ENCODE data around the gene GMCL2.
A peak's percentile ranks its signal among the peaks of the same experiment; 100 is the strongest.

GMCL2 gene

GRCh38 chr5:178207917-178208280 lies 20.7 kb upstream of the GMCL2 start:
- in situ Hi-C loops (cut with HindIII; ENCODE audit: low pct_unique_long_range_greater_than_20kb, low sequenced_read_pairs), result no loop called here
- TF ChIP-seq JUND (IDR thresholded peaks at IDR 0.05; ENCODE audit: low read depth), result no peak
- DNase-seq (ENCODE audit: low read depth in 1 of 2, low spot score in 1 of 2), result no peak

GRCh38 chr5:178207183-178207916 lies 20.2 kb upstream of the GMCL2 start:
- in situ Hi-C loops (cut with HindIII; ENCODE audit: low pct_unique_long_range_greater_than_20kb, low sequenced_read_pairs), result no loop called here
- no peak for TF ChIP-seq JUND (IDR thresholded peaks at IDR 0.05; ENCODE audit: low read depth)
- DNase-seq (ENCODE audit: low read depth in 1 of 2, low spot score in 1 of 2), result peak in 1 of 2 experiments; percentile 78

DNA sequence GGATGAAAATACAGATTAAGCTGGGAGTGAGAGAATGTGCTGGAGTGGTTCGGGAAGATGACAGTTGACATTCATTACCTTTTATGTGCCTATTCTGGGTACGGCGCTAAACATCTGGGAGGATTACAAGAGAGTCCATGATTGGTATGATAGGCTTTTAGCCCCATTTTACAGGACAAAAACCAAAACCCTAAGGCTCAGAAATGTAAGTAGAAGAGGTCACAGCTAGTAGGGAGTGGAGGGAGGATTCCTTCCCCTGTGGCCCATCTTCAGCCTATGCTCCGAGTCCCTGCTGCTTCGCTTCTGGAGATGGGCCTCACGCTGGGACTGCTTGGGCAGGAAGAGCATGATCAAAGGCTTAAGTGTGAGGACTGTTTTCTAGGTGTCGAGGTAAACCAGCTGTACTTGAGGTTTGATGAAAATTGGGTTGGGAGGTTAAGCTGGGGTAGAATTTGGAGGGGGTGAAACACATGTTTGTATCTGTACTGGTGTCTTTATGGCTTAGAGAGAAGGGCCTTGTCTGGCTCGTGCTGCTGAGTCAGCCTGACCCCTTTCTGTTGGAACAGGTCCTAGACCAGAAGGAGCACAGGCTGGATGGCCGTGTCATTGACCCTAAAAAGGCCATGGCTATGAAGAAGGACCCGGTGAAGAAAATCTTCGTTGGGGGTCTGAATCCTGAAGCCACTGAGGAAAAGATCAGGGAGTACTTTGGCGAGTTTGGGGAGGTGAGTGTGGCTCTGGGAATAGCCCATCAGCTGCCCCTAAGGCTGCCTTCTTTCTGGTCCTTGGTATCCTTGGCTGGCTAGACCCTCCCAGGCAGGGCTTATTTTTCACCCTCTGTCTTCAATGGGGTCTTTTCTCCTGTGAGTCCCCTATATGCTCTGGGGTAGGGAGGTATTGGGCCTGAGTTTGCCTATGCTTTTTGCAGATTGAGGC lies 19.3 kb upstream of the GMCL2 start:
- TF ChIP-seq JUND (IDR thresholded peaks at IDR 0.05; ENCODE audit: low read depth), result no peak
- in situ Hi-C loops (cut with HindIII; ENCODE audit: low pct_unique_long_range_greater_than_20kb, low sequenced_read_pairs), result no loop called here
- DNase-seq (ENCODE audit: low read depth in 1 of 2, low spot score in 1 of 2), result no peak

DNA sequence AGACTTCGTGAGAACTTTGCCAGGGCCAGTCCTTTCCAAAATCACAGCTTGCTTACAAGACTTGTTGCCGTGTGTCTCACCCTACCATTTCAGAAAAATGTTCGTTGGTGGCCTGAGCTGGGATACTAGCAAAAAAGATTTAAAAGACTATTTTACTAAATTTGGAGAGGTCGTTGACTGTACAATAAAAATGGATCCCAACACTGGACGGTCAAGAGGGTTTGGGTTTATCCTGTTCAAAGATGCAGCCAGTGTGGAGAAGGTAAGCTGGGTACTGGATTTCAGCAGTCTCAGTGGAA lies 18.5 kb upstream of the GMCL2 start:
- DNase-seq (ENCODE audit: low read depth in 1 of 2, low spot score in 1 of 2), result no peak
- in situ Hi-C loops (cut with HindIII; ENCODE audit: low pct_unique_long_range_greater_than_20kb, low sequenced_read_pairs), result no loop called here
- no peak for TF ChIP-seq JUND (IDR thresholded peaks at IDR 0.05; ENCODE audit: low read depth)

DNA sequence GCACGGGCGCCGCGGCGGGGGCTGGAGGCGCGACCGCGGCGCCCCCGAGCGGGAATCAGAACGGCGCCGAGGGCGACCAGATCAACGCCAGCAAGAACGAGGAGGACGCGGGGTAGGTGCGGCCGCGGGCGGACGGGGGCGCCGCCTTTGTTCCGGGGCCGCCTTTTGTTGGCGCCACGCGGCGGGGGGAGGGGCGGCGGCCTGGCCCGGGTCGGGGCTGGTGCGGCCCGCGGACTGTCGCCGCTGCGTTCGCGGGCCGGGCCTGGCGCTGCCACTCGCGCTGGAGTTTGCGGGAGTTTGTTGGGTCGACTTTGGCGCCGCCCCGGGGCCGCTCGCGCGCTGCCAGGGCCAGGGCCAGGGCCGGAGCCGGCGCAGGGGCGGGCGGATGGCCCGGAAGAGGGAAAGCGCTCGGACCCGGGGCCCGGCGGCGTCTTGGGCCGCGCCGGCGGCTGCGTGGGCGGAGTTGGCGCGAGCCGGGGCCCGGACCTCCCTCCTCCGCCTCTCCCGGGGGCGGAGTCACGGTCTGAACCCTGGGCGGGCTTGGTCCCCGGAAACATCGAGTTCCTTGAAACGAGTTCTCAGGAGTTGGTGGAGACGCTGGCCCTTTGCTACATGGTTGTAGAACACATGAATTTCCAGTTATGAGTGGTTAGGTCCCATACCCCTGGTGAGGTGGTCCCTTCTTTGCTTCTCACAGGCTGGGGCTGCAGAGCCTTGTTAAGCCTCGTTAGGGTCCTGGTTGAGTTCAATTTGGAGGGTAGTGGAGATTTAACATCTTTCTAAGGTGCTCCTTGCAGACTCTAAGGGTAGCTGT lies 18.0 kb upstream of the GMCL2 start:
- no peak for TF ChIP-seq JUND (IDR thresholded peaks at IDR 0.05; ENCODE audit: low read depth)
- in situ Hi-C loops (cut with HindIII; ENCODE audit: low pct_unique_long_range_greater_than_20kb, low sequenced_read_pairs), result no loop called here
- DNase-seq (ENCODE audit: low read depth in 1 of 2, low spot score in 1 of 2), result peak; percentile 88 to 95

DNA sequence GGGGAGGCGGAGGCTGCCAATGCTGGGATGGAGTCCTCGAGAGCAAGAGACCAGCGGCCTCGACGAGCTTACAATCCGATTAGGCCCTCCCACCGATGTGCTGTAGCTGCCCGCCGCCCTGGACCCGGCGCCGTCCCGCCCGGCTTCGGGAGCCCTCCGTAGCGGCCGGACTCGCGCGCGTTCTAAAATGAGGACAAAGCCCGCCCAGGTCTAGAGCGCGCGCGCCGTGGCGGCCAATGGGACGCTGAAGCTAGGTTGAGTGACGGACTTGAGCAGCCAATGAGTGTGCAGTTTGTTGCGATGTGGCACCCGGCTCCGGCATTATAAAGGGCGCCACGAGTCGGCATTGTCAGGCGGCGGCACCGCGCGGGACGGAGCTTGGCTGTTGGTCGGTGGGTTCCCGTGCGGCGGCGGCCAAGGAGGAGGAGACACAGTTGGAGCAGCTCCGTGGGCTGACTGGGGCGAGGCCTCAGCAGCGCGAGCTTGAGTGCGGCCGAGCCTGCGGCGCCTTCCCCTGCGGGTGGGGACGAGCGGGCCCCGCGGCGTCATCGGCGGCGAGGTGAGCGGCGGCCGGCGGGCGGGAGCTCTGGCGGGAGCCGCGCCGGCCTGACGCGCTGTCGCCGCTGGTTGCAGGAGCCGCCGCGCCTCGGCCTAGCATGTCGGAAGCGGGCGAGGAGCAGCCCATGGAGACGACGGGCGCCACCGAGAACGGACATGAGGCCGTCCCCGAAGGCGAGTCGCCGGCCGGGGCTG lies 17.2 kb upstream of the GMCL2 start, which contains the start of gene HNRNPAB:
TSS of gene HNRNPAB (plus strand) at position 352 of the 753 bp plus-strand sequence. CDS start at position 657, 305 bp downstream.
- no peak for TF ChIP-seq JUND (IDR thresholded peaks at IDR 0.05; ENCODE audit: low read depth)
- peak; percentile 97 to 99 for DNase-seq (ENCODE audit: low read depth in 1 of 2, low spot score in 1 of 2)
- in situ Hi-C loops (cut with HindIII; ENCODE audit: low pct_unique_long_range_greater_than_20kb, low sequenced_read_pairs), result no loop called here

DNA sequence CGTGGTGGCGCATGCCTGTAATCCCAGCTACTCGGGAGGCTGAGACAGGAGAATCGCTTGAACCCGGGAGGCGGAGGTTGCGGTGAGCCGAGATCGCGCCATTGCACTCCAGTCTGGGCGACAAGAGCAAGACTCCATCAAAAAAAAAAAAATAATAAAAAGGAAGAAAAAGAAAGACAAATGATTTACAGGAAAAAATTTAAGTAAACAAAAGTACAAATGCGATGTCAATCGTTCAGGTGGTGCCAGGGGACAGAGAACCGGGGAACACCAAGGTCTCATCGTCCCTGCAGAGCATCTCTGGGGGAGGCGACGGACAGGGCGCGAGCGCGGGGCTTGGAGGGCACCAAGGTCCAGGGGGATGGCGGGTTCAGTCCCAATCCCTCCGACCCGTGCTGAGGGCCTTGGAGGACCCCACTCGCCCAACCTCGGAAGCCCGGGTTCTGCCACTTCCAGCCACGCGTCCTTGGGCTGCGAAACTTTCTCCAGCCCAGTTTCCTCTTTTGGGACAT lies 16.6 kb upstream of the GMCL2 start:
- no peak for TF ChIP-seq JUND (IDR thresholded peaks at IDR 0.05; ENCODE audit: low read depth)
- in situ Hi-C loops (cut with HindIII; ENCODE audit: low pct_unique_long_range_greater_than_20kb, low sequenced_read_pairs), result no loop called here
- no peak for DNase-seq (ENCODE audit: low read depth in 1 of 2, low spot score in 1 of 2)

- no peak for TF ChIP-seq JUND (IDR thresholded peaks at IDR 0.05; ENCODE audit: low read depth)
- in situ Hi-C loops (cut with HindIII; ENCODE audit: low pct_unique_long_range_greater_than_20kb, low sequenced_read_pairs), result no loop called here
- no peak for DNase-seq (ENCODE audit: low read depth in 1 of 2, low spot score in 1 of 2)
Measured at GRCh38 chr5:178202541-178202940, 15.4 kb upstream of the GMCL2 start.

DNA sequence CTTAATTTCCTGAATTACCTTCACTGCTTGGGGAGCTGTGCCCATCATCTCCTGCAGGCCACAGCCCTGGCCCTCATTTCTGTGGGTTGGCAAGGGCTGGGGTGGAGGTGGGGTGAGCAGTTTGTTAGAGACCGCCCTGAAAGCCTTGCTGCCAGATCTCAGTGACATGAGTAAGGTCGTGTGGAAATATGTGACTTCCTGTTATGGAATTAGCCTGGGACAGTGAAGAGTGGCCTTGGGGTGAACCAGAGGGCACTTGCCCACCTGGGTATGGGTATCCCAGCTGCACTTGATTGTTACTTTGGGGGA lies 14.7 kb upstream of the GMCL2 start:
- DNase-seq (ENCODE audit: low read depth in 1 of 2, low spot score in 1 of 2), result no peak
- TF ChIP-seq JUND (IDR thresholded peaks at IDR 0.05; ENCODE audit: low read depth), result no peak
- in situ Hi-C loops (cut with HindIII; ENCODE audit: low pct_unique_long_range_greater_than_20kb, low sequenced_read_pairs), result no loop called here

GRCh38 chr5:178201221-178201926 lies 14.2 kb upstream of the GMCL2 start:
- in situ Hi-C loops (cut with HindIII; ENCODE audit: low pct_unique_long_range_greater_than_20kb, low sequenced_read_pairs), result no loop called here
- DNase-seq (ENCODE audit: low read depth in 1 of 2, low spot score in 1 of 2), result no peak
- no peak for TF ChIP-seq JUND (IDR thresholded peaks at IDR 0.05; ENCODE audit: low read depth)

DNA sequence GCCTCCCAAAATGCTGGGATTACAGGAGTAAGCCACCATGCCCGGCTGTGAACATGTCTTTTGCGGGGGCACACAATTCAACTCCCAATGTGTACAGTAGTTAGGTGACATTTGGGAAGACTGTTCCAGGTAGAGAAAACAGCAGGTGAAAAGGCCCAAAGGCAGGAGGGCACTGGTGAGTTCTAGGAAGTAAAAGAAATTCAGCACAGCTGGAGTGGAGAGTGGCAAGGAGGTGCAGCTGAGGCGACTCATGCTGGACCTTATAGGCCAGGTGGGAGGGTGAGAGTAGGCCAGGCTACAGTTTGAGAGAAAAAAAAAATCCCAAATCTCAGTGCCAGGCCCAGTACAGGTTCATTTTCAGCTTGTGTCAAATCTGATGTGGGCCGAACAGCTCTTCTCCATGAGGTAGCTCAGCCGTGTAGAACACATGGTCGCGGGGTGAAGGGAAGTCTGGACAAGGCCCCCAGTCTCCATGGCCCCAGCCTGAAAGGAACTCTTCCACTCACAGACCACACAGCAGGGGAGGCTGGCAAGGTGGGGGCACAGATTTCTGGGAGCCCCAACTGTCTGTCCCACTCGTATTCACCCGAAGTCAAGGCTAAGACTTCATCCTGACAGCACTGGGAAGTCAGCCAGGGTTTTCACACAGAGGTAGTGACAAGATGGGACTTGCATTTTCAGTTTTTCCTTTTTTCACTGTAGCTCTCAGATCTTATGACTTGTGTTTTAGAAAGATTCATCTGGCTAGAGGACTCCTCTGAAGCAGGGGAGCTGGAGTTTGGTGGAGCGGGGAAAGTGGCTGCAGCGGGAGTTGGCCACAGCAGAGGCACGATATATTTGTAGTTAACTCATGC lies 12.6 kb upstream of the GMCL2 start:
- in situ Hi-C loops (cut with HindIII; ENCODE audit: low pct_unique_long_range_greater_than_20kb, low sequenced_read_pairs), result no loop called here
- TF ChIP-seq JUND (IDR thresholded peaks at IDR 0.05; ENCODE audit: low read depth), result no peak
- no peak for DNase-seq (ENCODE audit: low read depth in 1 of 2, low spot score in 1 of 2)

All from T47D (cell line).